GM18519 (cell line): ENCODE data around the gene P2RX6.
"Not testable (repeated sequence)": the region's sequence is repeated elsewhere in the genome, so short reads cannot be mapped to it uniquely, and the experiment has no call there.

Experiments used
- ATAC-seq: cut with Tn5 transposase; IDR thresholded peaks from one replicate; pipeline ENCODE4 v1.9.1; 2021; ENCODE audit warnings: mild to moderate bottlenecking, moderate library complexity; ENCODE audit not compliant: unreplicated experiment, low FRiP score

P2RX6 gene

DNA sequence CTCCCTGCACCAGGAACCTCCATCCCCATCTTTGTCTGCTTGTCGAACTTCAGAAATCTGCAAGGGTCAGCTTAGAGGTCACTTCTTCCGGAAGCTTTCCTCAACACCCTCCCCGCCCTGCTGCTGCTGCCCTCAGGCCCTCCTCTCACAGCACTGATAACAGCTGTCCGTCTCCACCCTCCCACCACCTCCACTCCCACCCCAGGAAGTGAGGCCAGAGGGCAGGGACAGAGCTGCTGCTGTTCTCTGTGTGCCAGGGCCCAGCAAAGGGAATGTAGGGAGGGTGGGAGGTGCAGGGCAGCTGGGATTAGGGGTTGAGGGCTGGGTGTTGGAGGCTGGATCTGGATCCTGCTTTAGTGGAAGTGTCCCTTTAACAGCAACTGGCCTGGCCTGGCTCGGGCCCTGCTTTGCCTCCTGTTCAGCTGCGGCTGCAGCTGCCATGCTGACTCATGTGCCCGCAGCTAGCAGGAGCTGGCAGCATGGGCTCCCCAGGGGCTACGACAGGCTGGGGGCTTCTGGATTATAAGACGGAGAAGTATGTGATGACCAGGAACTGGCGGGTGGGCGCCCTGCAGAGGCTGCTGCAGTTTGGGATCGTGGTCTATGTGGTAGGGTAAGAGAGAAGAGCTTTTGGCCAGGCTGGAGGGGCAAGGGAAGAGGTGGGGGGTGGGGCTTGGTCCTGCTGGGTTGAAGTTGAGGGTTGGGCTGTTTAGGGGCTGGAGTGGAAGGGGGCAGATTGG is at the start of gene P2RX6:
P2RX6 (plus strand) TSS at position 440 of the 740 bp plus-strand sequence; CDS start at position 450, 10 bp downstream.
- no peak for ATAC-seq

- ATAC-seq = no peak
Observed at GRCh38 chr22:20965888-20966855, 48.8 kb upstream of the P2RX6 start.

DNA sequence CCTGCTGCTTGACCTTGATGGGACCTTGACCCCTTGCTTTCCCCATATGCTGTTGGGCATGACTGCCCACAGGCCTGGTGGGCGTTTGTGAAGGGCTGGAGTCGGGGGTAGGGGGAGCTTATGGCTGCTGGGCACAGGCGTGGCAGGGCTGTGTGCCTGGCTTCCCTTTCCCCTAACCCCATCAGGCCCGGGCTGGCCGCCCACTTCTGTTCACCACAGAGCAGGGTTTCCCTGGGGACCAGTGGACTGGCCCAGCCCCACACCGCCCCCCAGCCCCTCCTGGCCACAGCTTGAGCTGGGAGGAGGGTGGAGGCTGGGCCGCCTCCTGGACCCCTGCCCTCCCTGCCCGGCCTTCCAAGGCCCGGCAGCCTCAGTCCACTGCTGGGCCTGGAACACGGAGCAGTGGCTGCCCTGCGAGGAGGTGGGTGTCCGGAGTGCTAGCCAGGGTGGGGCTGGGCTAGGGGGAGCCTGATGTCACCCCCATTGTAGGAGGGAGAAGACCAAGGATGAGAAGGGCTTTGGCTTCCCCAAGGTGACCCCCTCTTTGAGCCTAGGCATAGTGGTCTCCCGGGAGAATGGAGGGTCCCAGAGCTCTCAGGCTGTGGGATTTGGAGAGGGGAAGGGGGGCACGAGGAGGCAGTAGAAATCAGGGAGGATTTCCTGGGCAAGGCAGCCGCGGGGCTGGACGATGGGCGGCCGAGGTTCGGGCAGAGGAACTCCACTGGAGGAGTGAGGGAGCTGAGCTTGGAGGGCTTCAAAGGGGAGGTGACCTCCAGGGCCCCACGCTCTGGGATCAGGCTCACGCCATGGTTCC is 47.9 kb upstream of the P2RX6 start, which contains the start of gene AIFM3:
AIFM3 (plus strand) TSS at position 373 of the 814 bp plus-strand sequence. CDS start 690 bp downstream, outside the sequence.
- ATAC-seq = no peak

DNA sequence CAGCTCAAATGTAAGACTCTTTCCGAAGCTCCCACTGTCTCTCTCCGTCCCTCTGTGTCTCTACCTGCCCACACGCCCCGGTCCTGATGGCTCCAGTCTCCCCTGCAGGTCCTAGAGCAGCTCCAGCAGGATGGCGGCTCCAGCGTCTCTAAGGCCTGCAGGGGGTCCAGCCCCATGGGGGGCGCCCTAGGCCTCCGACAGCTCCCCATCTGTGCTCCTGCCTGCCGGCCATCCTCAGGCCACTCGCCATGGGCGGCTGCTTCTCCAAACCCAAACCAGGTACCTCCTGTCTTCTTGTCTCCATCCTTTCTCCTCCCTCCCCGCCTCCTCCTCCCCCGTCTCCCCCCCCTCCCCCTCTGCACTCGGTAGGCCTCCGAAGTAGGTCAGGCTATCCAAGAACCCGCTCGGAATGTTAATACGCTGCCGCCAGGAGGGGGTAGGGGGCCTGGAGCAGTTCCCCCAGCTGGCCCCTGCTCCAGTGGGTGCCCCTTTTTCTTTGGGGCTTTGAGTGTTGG is 47.2 kb upstream of the P2RX6 start:
- no peak for ATAC-seq

DNA sequence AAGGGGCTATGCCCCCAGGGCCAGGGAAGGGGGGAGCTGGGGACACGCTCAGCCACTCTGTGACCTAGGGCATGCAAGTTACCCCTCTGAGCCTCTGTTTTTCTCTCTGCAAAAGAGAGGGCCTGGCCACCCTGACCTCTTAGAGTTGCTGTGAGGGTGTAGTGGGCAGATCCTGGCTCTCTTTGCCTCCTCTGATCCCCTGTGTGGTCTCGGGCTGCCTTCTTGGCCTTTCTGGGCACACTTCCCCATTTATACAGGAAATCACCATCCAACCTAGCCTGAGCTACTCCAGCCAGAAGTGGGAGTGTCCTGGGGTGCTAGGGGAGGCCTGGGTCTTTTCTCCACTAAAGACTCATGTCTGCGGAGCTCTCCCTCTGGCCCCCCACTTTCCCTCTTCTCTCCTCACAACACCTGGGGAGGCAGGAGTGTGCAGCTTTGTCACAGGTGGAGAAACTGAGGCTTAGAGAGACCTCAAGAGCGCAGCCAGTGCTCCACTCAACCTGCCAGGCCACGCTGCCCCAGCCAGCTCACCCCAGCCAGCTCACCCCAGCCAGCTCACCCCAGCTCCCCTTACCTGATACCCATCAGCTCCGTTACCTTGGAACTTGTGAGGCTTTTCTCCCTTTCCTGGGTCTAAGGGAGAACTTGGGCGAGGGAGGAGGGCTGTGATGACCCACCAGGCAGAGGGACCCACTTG is 46.5 kb upstream of the P2RX6 start:
- ATAC-seq = no peak

GRCh38 chr22:20970939-20971657 is 43.9 kb upstream of the P2RX6 start:
- no peak for ATAC-seq

DNA sequence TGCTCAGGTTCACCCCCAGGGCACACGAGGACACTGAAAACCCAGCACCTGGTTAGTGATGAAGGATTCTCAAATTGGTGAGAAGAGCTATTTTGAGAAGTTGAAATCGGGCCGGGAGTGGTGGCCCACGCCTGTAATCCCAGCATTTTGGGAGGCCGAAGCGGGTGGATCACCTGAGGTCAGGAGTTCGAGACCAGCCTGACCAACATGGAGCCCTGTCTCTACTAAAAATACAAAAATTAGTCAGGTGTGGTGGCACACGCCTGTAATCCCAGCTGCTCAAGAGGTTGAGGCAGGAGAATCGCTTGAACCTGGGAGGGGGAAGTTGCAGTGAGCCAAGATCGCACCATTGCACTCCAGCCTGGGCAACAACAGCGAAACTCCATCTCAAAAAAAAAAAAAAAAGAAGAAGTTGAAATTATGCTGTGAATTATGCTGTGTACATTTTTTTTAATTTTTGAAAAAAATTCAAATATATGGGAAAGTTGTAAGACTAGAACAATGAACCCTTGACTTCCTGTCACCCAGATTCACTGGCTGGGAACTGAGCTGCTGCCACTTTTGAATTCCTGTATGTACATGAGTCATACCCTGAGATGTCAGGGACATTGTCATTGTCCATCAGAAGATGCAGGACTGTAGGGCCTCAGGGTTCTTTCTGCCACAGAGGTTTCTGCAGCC is 42.8 kb upstream of the P2RX6 start:
- ATAC-seq = not testable (repeated sequence)

- no peak for ATAC-seq
Observed at GRCh38 chr22:20972933-20973577, 41.9 kb upstream of the P2RX6 start.

GRCh38 chr22:20973634-20974286 is 41.2 kb upstream of the P2RX6 start:
- ATAC-seq = no peak

DNA sequence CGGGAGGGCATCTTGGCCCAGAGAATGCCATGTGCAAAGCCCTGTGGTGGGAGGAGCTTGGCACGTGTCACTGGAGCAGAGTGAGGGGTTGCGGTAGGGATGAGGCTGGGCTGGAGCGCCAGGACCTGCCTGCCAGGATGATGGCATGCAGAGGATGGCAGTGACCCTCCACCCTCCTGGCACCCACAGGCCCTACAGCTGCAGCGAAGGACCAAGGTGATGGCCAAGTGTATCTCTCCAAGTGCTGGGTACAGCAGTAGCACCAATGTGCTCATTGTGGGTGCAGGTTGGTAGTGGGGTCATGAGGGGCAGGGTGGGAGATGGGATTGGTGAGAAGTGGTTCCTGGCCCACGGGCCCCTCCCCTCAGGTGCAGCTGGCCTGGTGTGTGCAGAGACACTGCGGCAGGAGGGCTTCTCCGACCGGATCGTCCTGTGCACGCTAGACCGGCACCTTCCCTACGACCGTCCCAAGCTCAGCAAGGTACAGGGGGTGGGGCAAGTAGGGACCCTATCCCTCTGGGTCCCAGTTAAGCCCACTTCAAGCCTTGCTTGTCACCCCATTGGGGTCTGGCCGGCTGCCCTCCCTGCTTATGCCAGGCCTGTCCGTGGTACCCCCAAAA is 40.5 kb upstream of the P2RX6 start:
- ATAC-seq = no peak

DNA sequence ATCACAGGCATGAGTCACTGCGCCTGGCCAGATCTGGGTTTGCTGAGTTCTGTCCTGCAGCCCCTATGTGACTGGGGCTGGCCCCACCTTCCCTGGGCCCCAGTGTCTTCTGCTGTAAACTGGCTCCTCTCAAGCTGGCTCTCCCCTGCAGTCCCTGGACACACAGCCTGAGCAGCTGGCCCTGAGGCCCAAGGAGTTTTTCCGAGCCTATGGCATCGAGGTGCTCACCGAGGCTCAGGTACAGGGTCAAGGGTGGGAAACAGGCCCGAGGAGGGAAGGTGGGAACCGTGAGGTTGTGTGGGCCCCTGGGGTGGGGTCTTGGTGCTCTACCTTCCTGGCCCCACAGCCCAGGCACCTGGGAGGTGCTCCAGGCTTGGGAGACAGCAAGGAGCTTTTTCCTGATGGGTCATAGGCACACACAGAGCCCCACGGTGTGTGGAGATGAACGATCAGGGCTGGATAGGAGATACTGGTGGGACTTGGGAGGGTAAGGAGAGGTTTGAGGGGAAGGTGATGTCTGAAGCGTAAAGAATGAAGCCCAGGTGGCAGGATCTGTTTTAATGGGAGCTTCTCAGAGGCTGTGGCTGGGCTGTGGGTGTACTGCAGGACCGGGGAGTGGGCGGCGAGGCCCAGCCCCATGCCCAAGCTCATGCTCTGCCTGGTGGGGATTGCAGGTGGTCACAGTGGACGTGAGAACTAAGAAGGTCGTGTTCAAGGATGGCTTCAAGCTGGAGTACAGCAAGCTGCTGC is 39.2 kb upstream of the P2RX6 start:
- no peak for ATAC-seq

DNA sequence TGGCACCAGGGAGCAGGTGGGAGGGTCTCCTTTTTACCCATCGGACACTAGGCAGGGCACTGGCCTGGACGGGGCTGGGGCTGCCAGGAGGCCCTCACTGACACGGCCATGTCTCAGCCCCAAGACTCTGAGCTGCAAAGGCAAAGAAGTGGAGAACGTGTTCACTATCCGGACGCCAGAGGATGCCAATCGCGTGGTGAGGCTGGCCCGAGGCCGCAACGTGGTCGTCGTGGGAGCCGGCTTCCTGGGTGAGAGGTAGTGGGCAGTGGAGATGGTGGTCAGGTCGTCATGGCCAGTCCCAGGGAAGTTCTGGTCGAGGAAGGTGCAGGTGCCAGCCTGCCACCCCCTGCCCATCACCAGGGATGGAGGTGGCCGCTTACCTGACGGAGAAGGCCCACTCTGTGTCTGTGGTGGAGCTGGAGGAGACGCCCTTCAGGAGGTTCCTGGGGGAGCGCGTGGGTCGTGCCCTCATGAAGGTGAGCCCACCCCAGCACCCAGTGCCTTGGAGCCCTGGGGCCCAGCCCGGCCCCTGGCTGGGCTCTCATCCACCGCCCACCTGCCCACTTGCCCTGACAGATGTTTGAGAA is 38.6 kb upstream of the P2RX6 start:
- ATAC-seq = no peak

GRCh38 chr22:20977019-20977418 is 37.9 kb upstream of the P2RX6 start:
- no peak for ATAC-seq

GRCh38 chr22:20977516-20978170 is 37.3 kb upstream of the P2RX6 start:
- no peak for ATAC-seq

DNA sequence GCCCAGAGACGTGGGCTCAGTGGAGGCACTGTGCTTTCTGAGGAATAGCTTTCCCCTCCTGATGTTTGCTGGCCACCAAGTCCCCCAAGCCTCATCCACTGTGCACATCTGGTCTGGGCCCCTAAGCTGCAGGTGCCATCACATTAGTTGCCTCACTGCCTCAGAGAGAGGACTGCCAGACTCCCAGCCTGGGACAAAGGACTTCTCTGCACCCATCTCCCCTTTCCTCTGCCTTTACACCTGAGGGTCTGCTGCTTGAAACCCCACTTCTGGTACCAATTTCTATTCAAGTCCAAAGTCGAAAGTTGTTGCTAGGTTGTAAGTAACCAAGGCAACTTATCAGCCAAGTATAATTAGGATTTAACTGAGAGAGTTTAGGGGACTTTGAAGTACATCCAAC is 36.5 kb upstream of the P2RX6 start:
- no peak for ATAC-seq
